NT2/D1 (cell line): ENCODE results near the gene CASK.

Source experiments
- SUZ12 ChIP-seq: IDR thresholded peaks from 2 replicates; pipeline ENCODE4 v1.6.1; 2011; ENCODE audit not compliant: insufficient read length, insufficient read depth; ENCODE audit errors: extremely low read depth
- YY1 ChIP-seq: IDR thresholded peaks from 2 replicates; pipeline ENCODE4 v1.6.1; 2011; ENCODE audit not compliant: insufficient read length, insufficient read depth

GRCh38 chrX:41922431-41923151 is 763 bp downstream of the CASK start:
- no peak for TF ChIP-seq YY1
- no peak for TF ChIP-seq SUZ12
